ENCODE measurements around the gene C5orf22. TPM values are rescaled to one million over a fixed set of nuclear protein-coding genes. Genes with fewer than 3 reads are reported as not detected.

The C5orf22 gene
- total RNA-seq, 1 donor from 2014 or later, result 17.2 TPM

DNA sequence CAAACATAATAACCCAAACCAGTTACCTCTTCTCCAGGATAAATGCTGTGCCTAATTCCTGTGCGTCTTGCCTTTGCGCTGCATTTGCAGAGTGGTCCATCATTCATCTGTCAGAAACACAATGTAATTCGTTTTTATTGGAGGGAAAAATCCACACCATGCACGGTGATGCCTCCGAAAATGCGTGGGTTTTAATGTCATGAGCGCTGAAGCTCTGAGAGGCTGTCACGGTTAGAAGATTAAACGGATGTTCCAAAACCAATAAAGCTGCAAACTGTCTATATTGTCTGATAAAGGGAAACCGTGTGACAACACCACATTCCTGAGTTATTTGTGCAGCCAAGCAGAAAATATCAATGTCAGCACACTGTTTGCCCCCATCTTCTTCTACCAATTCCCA, 27.6 kb upstream of the C5orf22 start:
- no peaks in the 10 kb centered on the region for H3K9me3 Mint-ChIP-seq (ENCODE audit: low read depth)
- H3K27ac Mint-ChIP-seq (ENCODE audit: unreplicated experiment), result no peak overlapping the region
- TF ChIP-seq, protein P1, sequence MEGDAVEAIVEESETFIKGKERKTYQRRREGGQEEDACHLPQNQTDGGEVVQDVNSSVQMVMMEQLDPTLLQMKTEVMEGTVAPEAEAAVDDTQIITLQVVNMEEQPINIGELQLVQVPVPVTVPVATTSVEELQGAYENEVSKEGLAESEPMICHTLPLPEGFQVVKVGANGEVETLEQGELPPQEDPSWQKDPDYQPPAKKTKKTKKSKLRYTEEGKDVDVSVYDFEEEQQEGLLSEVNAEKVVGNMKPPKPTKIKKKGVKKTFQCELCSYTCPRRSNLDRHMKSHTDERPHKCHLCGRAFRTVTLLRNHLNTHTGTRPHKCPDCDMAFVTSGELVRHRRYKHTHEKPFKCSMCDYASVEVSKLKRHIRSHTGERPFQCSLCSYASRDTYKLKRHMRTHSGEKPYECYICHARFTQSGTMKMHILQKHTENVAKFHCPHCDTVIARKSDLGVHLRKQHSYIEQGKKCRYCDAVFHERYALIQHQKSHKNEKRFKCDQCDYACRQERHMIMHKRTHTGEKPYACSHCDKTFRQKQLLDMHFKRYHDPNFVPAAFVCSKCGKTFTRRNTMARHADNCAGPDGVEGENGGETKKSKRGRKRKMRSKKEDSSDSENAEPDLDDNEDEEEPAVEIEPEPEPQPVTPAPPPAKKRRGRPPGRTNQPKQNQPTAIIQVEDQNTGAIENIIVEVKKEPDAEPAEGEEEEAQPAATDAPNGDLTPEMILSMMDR (IDR thresholded peaks at IDR 0.05), result no peak
- H3K4me1 Mint-ChIP-seq (ENCODE audit: low read depth), result no peaks in the 10 kb centered on the region
- no peak for DNase-seq (ENCODE audit: low spot score)
- no peaks in the 10 kb centered on the region for H3K27me3 Mint-ChIP-seq (ENCODE audit: low read depth)
- no peak overlapping the region for H3K4me3 Mint-ChIP-seq (ENCODE audit: unreplicated experiment)
- peaks cover 43% of the 10 kb centered on the region for H3K36me3 Mint-ChIP-seq (ENCODE audit: low read depth)

DNA sequence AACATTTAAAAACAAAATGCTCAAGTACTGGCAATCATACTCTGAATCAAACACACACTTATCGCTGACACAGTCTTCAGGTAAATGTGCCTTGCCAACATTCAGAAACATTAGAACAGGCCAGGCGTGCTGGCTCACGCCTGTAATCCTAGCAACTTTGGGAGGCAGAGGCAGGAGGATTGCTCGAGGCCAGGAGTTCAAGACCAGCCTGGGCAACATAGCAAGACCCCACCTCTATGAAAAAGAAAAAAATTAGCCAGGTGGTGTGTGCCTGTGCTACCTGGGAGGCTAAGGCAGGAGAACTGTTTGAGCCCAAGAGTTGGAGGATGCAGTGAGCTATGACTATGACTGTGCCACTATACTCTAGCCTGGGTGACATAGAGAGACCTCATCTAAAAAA, 20.8 kb upstream of the C5orf22 start:
- Mint-ChIP-seq H3K9me3 (ENCODE audit: low read depth) (no peaks in the 10 kb centered on the region), H3K4me1 (ENCODE audit: low read depth) (no peaks in the 10 kb centered on the region), H3K4me3 (ENCODE audit: unreplicated experiment) (no peak overlapping the region), H3K27ac (ENCODE audit: unreplicated experiment) (no peak overlapping the region), H3K36me3 (ENCODE audit: low read depth) (peaks cover 49% of the 10 kb centered on the region), H3K27me3 (ENCODE audit: low read depth) (no peaks in the 10 kb centered on the region)
- no peak for DNase-seq (ENCODE audit: low spot score)
- TF ChIP-seq, protein P1 (IDR thresholded peaks at IDR 0.05), result no peak

DNA sequence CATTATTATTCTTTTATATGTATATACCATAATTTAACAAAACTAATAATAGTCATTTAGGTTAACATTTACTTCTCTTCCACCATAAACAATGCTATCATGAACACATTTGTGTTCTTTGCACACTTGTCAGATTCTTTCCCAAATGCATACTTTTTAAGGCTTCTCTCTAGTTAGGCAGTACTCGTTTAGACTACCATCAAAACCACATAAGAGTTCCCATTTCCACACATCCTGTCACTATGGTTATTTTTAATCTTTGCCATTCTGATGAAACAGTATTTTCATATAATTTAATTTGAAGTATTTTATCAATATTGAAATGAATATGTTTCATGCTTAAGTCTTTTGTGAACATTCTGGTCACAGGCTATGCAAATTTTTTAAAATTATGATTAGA, 15.3 kb upstream of the C5orf22 start:
- Mint-ChIP-seq H3K27me3 (ENCODE audit: low read depth) (no peaks in the 10 kb centered on the region), H3K4me3 (ENCODE audit: unreplicated experiment) (no peak overlapping the region), H3K36me3 (ENCODE audit: low read depth) (peaks cover 28% of the 10 kb centered on the region), H3K27ac (ENCODE audit: unreplicated experiment) (no peak overlapping the region), H3K9me3 (ENCODE audit: low read depth) (no peaks in the 10 kb centered on the region), H3K4me1 (ENCODE audit: low read depth) (no peaks in the 10 kb centered on the region)
- DNase-seq (ENCODE audit: low spot score), result no peak
- TF ChIP-seq, protein P1 (IDR thresholded peaks at IDR 0.05), result no peak

GRCh38 chr5:31523041-31523440, 9.1 kb upstream of the C5orf22 start:
- TF ChIP-seq, protein P1 (IDR thresholded peaks at IDR 0.05), result no peak
- no peaks in the 10 kb centered on the region for H3K27me3 Mint-ChIP-seq (ENCODE audit: low read depth)
- no peak overlapping the region for H3K4me3 Mint-ChIP-seq (ENCODE audit: unreplicated experiment)
- no peaks in the 10 kb centered on the region for H3K4me1 Mint-ChIP-seq (ENCODE audit: low read depth)
- DNase-seq (ENCODE audit: low spot score), result no peak
- H3K36me3 Mint-ChIP-seq (ENCODE audit: low read depth), result peaks cover 40% of the 10 kb centered on the region
- no peak overlapping the region for H3K27ac Mint-ChIP-seq (ENCODE audit: unreplicated experiment)
- peaks cover 4% of the 10 kb centered on the region for H3K9me3 Mint-ChIP-seq (ENCODE audit: low read depth)

GRCh38 chr5:31530541-31531265, 1.4 kb upstream of the C5orf22 start:
- Mint-ChIP-seq H3K9me3 (ENCODE audit: low read depth) (no peaks in the 10 kb centered on the region), H3K4me3 (ENCODE audit: unreplicated experiment) (peak overlapping the region; percentile 99), H3K4me1 (ENCODE audit: low read depth) (peaks cover 41% of the 10 kb centered on the region), H3K27ac (ENCODE audit: unreplicated experiment) (no peak overlapping the region), H3K36me3 (ENCODE audit: low read depth) (peaks cover 33% of the 10 kb centered on the region), H3K27me3 (ENCODE audit: low read depth) (no peaks in the 10 kb centered on the region)
- TF ChIP-seq, protein P1 (IDR thresholded peaks at IDR 0.05), result no peak
- DNase-seq (ENCODE audit: low spot score), result no peak
